Fibroblast of skin of left quadriceps (primary cell): ENCODE data around the gene PPM1A.

Experiments
- DNase-seq, 2 experiments: peaks; one replicate each; pipeline ENCODE4 v3.0.0-alpha.2; 2013; ENCODE audit warnings: low read depth in 2 of 2

Gene PPM1A

GRCh38 chr14:60226298-60226697 is 22.7 kb upstream of the PPM1A start:
- no peak for DNase-seq

- no peak for DNase-seq
Measured at GRCh38 chr14:60227291-60227690, 21.7 kb upstream of the PPM1A start.

GRCh38 chr14:60229614-60230013 is 19.4 kb upstream of the PPM1A start:
- no peak for DNase-seq

GRCh38 chr14:60232185-60232584 is 16.8 kb upstream of the PPM1A start:
- no peak for DNase-seq

- DNase-seq: no peak
Measured at GRCh38 chr14:60233251-60233650, 15.8 kb upstream of the PPM1A start.

- DNase-seq: no peak
Measured at GRCh38 chr14:60233891-60234290, 15.1 kb upstream of the PPM1A start.

- DNase-seq: no peak
Measured at GRCh38 chr14:60235440-60235839, 13.6 kb upstream of the PPM1A start.

GRCh38 chr14:60238955-60239354 is 10.1 kb upstream of the PPM1A start:
- no peak for DNase-seq

GRCh38 chr14:60240139-60240856 is 8.7 kb upstream of the PPM1A start:
- no peak for DNase-seq

- no peak for DNase-seq
Measured at GRCh38 chr14:60241091-60241490, 7.9 kb upstream of the PPM1A start.

GRCh38 chr14:60242429-60242828 is 6.6 kb upstream of the PPM1A start:
- DNase-seq: no peak

GRCh38 chr14:60245380-60246177 is 3.4 kb upstream of the PPM1A start:
- DNase-seq: no peak

- DNase-seq: peak; percentile 74 to 77
Measured at GRCh38 chr14:60247994-60248696, 876 bp upstream of the PPM1A start.

- DNase-seq: peak in 1 of 2 experiments; percentile 22
Measured at GRCh38 chr14:60249321-60250256, 568 bp downstream of the PPM1A start.

GRCh38 chr14:60250257-60251035 is 1.4 kb downstream of the PPM1A start:
- no peak for DNase-seq

- no peak for DNase-seq
Measured at GRCh38 chr14:60251877-60252276, 2.9 kb downstream of the PPM1A start.

- DNase-seq: no peak
Measured at GRCh38 chr14:60252630-60253029, 3.6 kb downstream of the PPM1A start.

GRCh38 chr14:60253649-60254048 is 4.6 kb downstream of the PPM1A start:
- DNase-seq: no peak

- no peak for DNase-seq
Measured at GRCh38 chr14:60254176-60254575, 5.2 kb downstream of the PPM1A start.

- DNase-seq: no peak
Measured at GRCh38 chr14:60257865-60258264, 8.8 kb downstream of the PPM1A start.

- no peak for DNase-seq
Measured at GRCh38 chr14:60265163-60265562, 16.1 kb downstream of the PPM1A start.
